ENCODE results near the gene FCAMR.
A peak's percentile ranks its signal among the peaks of the same experiment; 100 is the strongest.

Gene FCAMR

DNA sequence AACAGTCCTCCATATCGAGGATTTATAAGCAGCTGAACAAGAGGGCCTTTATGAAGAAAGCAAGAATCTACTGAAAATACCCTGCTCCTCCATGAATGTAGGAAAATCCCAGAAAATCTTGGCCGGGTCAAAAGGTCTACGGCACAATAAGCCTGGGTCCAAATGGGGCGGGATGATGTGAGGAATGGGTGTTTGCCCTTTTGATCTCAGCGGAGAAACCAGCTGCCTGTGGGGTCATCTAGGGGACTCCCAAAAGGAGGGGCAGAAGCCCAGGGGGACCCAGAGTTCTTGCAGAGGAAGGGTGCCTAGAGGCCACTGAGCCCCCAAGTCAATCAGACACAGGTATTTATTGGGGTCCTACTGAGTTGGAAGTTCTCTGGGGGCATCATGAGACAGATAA is 12.6 kb downstream of the FCAMR start:
- no peak for DNase-seq (ENCODE audit: low spot score)

DNA sequence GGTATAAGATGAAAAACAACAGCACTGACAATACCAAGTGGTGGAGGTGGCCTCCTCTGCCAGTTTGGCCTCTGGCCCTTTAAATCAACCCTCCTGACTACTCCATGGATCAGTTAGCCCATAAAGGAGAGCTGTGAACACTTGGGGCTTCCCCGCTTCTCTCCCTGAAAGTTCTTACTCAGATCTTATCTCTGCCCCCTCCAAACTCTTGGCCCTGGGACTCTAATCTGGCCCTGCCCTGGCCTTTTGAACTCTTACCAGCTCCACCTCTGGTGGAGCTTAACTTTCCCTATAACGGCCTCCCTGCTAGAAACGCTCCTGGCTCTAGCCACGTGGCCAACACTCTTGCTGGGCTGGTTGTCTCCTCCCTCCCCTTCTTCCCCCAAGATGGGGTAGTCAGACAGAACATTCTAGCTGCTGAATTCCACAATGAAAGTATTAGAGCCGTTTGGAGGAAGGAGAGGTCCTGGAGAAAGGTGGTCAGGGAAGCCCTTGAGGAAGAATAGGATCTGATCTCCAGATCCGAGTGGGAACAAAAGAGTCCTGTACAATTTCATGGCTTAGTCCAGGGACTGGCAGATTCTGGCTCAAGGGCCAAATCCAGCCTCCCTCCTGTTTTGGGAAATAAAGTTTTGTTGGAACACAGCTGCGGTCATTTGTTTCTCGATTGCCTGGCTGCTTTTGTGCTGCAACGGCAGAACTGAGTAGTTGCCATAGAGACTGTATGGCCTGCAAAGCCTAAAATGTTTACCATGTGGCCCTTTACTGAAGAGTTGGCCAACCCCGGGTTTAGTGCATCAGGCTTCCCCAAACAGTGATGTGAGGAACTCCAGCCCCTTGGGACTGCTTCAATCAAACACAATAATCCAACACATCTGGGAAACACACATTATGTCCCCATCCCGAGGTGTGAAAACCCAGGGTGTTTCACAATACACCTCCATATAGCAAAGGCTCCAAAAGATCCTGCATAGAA is 14.5 kb downstream of the FCAMR start:
- DNase-seq (ENCODE audit: low spot score): no peak

GRCh38 chr1:206954459-206955342 is 15.6 kb downstream of the FCAMR start:
- DNase-seq (ENCODE audit: low spot score): no peak

DNA sequence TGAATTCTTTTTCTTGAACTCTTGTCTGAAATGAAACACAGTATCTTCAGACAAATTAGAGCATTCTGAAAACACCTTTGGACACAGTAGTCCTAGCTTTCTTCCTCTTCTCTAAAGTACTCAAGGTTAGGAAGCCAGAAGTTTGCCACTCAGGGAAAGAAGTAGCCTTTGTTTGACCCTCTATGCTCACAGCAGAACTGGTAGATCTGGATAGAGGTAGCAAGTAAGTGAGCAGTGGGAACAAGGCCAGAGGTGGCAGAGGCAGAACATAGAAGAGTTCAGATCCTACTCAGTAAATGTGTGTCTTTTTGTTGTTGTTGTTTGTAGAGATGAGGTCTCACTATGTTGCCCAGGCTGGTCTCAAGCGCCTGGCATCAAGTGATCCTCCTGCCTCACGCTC is 16.6 kb downstream of the FCAMR start:
- no peak for DNase-seq (ENCODE audit: low spot score)

DNA sequence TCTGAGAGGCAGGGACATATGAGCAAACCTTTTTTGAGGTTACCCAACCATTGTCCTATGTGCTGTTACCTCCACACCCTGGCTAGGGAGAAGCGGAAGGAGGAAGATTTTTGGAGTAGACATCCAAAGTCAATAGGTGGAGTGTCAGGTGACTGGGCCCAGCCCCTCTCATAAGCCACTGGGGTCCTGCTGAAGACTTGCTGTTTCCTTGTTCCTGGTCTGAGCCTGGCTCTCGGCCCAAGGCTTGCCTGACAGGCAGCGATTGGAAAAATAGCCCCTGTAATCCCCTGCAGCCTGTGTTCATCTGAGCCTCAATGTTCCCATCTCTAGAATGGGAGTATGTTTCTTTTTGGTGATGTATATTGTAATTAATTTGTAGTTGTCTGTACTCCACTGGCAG is 17.1 kb downstream of the FCAMR start:
- DNase-seq (ENCODE audit: low spot score): no peak

- no peak for DNase-seq (ENCODE audit: low spot score)
These were observed 18.1 kb downstream of the FCAMR start for GRCh38 chr1:206952171-206952570.

DNA sequence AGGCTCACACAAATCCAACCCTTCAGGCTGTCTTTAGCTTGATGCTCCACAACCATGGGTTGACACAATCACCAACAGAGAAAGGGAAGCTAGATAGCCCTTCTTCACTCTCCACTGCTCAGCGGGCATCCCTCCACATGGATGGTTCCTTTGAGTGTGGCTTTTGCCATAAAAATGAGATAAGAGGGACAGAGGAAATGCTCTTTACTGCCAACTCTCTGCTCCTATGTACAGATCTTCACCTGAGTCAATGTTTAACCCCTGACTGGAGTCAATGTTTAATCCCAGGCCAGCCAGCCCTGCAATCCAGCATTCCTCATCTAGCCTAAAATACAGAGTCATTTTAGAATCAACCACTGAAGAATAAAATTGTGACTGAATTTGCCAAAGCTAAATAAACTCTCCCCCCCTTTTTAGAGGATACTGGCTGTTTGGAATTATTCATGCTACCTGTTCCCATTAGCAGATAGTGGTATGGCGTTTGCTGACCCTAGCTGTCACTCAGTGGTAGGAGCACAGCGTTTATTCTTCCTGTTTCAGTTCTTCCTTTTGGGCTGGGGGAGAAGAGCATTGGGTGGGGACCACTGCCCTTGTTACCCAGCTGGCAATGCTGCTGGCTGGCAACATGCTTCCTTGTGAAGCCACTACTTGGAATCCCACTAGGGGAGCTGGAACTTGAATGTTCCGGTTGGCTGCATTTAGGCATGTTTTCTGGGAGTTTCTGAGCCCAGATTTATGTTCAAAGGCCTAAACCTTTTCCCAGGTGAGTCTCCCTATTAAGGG is 18.8 kb downstream of the FCAMR start:
- DNase-seq (ENCODE audit: low spot score): no peak

DNA sequence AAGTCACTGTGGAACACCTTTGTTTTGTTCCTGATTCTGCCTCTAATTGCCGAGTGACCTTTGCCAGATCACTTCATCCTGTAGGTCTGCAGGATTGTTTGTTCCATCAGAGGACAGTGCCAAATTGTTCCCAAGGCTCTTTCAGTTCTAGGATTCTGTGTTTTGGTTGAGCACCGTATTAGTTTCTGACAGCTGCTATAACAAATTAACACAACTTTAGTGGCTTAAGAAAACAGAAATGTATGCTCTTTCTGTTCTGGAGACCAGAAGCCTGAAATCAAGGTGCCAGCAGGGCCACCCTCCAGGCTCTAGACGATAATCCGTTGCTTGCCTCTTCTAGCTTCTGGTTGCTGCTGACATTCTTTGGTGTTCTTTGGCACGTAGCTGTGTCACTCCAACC is 20.6 kb downstream of the FCAMR start:
- no peak for DNase-seq (ENCODE audit: low spot score)

DNA sequence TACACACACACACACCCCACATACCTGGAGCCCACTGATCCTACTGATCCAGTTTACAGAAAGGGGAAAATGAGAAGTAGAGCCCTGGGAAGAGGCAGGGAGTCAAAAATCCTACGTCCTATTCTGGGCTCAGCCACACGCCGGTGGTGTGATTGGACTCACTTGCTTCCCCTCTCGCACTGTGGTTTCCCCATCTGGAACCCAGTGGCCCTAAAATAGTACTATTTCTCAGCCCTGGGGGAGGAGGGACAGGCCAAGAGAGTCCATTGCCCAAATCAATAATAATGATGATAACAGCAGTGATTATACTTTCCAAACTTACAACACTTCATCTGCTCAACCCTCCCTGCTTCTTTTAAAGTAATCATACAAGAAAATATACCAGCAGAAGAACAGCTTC is 21.1 kb downstream of the FCAMR start:
- DNase-seq (ENCODE audit: low spot score): no peak

DNA sequence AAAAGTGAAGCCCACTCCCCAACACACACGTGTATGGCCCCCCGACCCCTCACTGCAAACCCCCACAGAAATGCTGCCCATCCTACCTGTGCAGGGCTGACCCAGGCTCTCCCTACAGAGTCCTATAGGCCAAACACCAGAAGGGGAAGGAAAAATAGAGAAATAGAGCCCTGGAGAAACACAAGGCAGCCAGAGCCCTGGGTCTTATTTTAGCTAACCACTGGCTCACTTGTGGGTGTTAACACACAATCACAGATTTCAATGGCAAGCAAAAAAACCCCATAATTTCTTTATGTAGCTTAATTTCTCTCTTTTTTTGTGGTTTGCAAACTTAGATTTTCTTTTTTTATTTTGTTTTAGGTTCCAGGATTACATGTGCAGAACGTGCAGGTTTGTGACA is 23.0 kb downstream of the FCAMR start:
- DNase-seq (ENCODE audit: low spot score): no peak

DNA sequence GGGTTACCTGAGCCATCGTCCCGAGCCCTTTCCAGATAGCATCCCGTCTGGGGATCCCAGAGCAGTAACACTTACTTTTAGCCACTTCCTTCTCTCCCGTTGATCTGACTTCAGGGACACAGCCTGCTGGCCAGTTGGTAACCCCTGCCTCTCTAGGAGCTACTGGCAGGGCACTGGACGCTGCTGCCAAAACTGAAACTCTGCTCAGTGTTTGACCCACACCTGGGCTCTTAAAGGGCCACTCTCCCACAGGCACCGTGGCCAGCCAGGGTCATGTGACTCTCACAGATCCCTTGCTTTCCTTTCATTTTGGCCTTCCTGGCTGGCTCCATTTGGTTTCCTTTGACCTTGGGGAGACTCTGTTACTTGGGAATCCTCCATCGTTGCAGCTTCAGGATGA is 24.0 kb downstream of the FCAMR start, which contains the start of gene PIGR:
Gene PIGR (minus strand): TSS at position 206 of the 400 bp plus-strand sequence. CDS start 5,935 bp downstream, outside the sequence.
- no peak for DNase-seq (ENCODE audit: low spot score)

DNA sequence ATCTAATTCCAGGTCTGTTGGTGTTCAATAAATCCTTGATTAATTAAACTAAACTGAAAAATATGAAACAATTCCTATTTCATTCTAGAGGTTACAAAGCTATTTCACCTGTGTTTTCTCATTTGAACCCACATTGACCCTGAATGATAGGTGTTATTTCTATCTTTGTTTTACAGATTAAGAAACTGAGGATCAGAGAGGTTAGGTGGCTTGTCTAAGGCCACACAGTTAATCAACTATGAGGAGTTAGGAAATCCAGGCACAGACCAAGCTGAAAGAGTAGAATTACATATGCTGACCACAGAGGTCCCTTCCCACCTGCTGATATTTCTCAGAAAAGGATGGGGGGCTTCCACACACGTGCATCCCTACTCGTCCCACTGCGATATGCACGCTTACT is 24.5 kb downstream of the FCAMR start:
- DNase-seq (ENCODE audit: low spot score): no peak

DNA sequence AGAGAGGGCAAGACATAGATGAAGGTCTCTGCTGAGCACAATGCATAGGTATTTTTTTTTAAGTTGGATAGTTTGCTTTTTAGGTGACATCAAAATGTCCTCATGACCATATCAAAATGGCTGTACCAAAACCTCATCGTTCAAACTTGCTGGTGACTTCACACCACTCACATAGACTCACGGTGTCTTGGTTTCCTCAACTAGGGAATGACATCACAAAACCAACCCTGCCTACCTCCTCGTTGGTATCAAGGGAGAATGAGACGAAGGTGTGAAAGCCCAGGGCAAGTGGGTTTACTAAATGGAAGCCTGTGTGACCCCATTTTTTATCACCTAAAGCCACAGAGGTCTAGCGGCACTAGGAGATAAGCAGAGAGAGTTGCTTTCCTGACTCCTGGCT is 25.6 kb downstream of the FCAMR start:
- no peak for DNase-seq (ENCODE audit: low spot score)

DNA sequence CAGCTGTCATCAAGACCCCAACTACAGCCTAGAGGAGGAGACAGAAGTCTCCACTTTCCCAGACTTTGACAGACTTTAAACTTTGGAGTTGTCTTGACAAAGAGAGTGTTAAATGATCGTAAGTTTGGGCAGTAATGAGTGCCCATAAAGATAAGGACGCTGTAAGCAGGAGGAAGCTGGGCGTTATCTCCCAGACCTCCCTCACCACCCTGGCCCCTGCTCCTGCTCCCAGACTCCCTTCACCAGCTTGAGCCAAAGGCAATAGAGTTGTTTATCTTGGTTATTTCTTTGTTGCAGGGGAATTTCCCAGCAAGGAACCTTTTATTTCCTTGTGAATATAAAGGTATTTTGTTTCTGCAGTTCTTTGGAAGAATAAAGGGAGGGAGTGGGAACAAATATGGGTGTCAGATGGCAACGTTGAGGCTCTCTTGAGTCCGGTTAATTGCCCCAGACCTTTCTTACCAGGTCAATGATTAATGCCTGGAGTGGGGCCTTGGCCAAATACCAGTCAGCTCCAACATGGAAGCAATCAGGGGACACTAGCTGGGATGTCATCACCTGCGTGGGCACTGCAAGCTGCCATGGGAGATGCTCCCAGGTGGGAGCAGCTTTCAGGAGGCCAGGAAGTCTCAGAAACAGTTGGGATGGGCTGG is 28.4 kb downstream of the FCAMR start:
- no peak for DNase-seq (ENCODE audit: low spot score)

DNA sequence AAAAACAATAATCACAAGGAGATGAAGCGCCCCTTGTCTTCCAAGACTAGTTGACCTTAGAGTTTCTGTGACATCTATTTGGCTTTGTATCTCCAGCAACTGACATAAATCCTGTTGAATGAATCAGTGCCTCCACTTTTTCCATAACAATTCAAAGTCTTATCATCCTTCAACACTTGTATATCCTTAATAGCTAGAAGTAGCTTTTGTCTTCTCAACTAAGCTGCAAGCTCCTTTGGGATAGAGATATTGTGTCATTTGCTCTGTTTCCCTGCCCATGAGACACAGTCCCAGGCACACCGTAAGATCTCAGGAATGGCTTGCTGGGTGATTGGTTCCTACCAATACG is 29.7 kb downstream of the FCAMR start:
- DNase-seq (ENCODE audit: low spot score): no peak

- no peak for DNase-seq (ENCODE audit: low spot score)
These were observed 30.2 kb downstream of the FCAMR start for GRCh38 chr1:206939841-206940587.

DNA sequence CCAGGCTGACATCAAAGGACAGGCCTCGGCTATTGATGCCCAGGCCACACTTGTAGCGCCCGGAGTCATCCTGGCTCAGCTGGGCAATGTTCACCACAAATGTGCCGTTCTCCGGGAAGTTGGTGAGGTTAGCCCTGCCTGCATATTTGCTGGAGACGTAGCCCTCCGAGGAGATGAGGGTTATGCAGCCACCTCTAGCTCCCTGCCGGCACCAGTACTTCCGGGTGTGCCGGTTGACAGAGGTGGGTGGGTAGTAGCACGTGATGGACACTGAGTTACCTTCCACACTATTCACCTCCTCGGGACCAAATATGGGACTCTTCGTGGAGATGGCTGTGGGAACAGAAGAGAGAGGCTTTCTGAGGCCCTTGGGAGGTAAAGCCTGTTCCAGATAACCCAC is 31.1 kb downstream of the FCAMR start:
- DNase-seq (ENCODE audit: low spot score): no peak

DNA sequence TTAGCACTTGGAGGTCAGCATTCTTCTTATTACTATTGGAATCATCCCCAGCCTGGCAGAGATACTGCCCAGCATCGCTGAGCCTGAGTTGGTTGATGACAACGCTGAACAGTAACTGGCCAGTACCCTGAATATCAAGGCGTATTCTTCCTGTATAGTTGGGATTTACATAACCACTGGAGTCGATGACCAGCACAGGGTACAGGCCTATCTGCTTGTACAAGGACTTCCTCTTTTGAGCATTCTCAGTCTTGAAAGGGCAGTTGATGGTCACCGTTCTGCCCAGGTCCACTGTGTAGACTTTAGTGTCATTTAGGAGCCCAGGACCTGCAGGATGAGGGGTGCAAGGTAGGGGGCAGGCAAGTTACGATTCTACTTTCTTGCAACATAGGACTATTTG is 32.8 kb downstream of the FCAMR start:
- DNase-seq (ENCODE audit: low spot score): no peak

GRCh38 chr1:206935491-206936067 is 34.7 kb downstream of the FCAMR start:
- DNase-seq (ENCODE audit: low spot score): peak; percentile 43

DNA sequence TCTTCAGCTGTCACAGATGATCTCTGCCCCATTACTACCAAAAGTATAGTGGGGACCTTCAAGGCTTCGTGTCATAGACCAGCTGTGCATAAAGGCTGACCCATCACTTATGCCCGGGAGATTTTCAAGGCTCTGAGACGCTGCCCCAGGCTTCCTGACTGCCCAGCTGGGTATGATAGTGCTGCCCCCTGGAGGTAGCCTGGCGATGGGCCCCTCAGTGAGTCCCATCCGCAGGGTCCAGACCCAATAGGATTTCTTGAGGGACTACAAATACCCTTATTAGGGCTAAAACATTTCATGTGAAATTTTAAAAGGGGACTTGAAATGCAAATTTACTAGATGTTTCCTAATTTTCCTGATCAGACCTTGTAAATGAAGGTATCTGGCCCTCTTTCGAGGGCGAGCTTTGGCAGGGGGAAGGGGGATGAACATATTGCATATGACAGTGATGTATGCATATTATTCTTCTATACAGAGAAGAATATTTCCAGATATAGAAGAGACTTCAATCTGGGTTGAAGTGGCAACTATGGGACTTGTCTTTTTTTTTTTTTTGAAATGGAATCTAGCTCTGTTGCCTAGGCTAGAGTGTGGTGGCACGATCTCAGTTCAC is 36.8 kb downstream of the FCAMR start:
- DNase-seq (ENCODE audit: low spot score): no peak
